ENCODE measurements around the gene SAMD14.

- TF ChIP-seq CTCF (IDR thresholded peaks at IDR 0.05 in 4 of 5, conservative IDR thresholded peaks at IDR 0.05 in 1 of 5) = no peak
- TF ChIP-seq POLR2A (IDR thresholded peaks at IDR 0.05) = no peak
Measured at GRCh38 chr17:50107790-50108414, 22.1 kb downstream of the SAMD14 start.
